ENCODE data around the gene CHID1.

- TF ChIP-seq CTCF (IDR thresholded peaks at IDR 0.05) (no peak), EP300 (IDR thresholded peaks at IDR 0.05) (no peak), POLR2A (IDR thresholded peaks at IDR 0.05; ENCODE audit: low read depth) (no peak)
These were observed 45.7 kb downstream of the CHID1 start for GRCh38 chr11:864898-865297.

Data from esophagus muscularis mucosa (tissue), 4 donors.